Gastrocnemius medialis (tissue), 4 donors: ENCODE data around the gene AGPAT3. TPM values are rescaled to one million over a fixed set of nuclear protein-coding genes. Genes with fewer than 3 reads are reported as not detected.

ENCODE experiments used
- ATAC-seq, 2 donors: fragments of 150-250 bp; one replicate each; pipeline ENCODE4 v1.9.1; 2016
- DNase-seq, 2 donors: peaks; one replicate each; pipeline ENCODE4 v3.0.0-alpha.2; 2019
- H3K27ac ChIP-seq, 4 donors: fragments of 200-600 bp; sonication (generic); 1 replicate in 1 of 4; 2 replicates in 3 of 4; pipeline ENCODE4 v1.5.1; 2016 to 2018; ENCODE audit warnings: mild to moderate bottlenecking in 2 of 4, moderate library complexity in 1 of 4
- H3K27me3 ChIP-seq, 3 donors: fragments of 200-600 bp; sonication (generic) in 2 of 3; 1 replicate in 1 of 3; 2 replicates in 2 of 3; pipeline versions ENCODE4 v1.5.1 to v1.6.0; 2016 to 2019; ENCODE audit warnings: mild to moderate bottlenecking in 1 of 3, moderate library complexity in 1 of 3
- H3K36me3 ChIP-seq, 2 donors: fragments of 200-600 bp; sonication (generic) in 1 of 2; one replicate each; pipeline ENCODE4 v1.5.1; 2017 to 2018
- H3K4me1 ChIP-seq, 2 donors: fragments of 200-600 bp; sonication (generic) in 1 of 2; one replicate each; pipeline ENCODE4 v1.5.1; 2016 to 2017; ENCODE audit warnings: mild to moderate bottlenecking in 2 of 2
- H3K4me3 ChIP-seq, 4 donors: fragments of 200-600 bp; sonication (generic) in 3 of 4; 1 replicate in 1 of 4; 2 replicates in 3 of 4; pipeline ENCODE4 v1.5.1; 2016 to 2019; ENCODE audit warnings: mild to moderate bottlenecking in 2 of 4
- H3K9me3 ChIP-seq, 3 donors: fragments of 200-600 bp; sonication (generic) in 2 of 3; 1 replicate in 1 of 3; 2 replicates in 2 of 3; pipeline ENCODE4 v1.5.1; 2016 to 2019
- CTCF ChIP-seq, 5 experiments: fragments of 450-650 bp in 3 of 5; fragments of 200-600 bp in 2 of 5; sonication (generic) in 2 of 5; IDR thresholded peaks in 4 of 5; conservative IDR thresholded peaks in 1 of 5; 1 replicate in 4 of 5; 2 replicates in 1 of 5; pipeline ENCODE4 v1.5.1; 2016 to 2019; ENCODE audit warnings: antibody characterized with exemption in 5 of 5, mild to moderate bottlenecking in 3 of 5, moderate library complexity in 3 of 5
- POLR2A ChIP-seq, 2 donors: fragments of 450-650 bp; IDR thresholded peaks; one replicate each; pipeline ENCODE4 v1.6.1; 2017; ENCODE audit warnings: antibody characterized with exemption in 2 of 2, mild to moderate bottlenecking in 2 of 2, moderate library complexity in 2 of 2
- in situ Hi-C, 4 donors: fragments of 200-750 bp; cut with MboI; loops; one replicate each; pipeline versions ENCODE4 v1.15.0 to v1.8.0; 2017; ENCODE audit warnings: low sequenced_read_pairs in 4 of 4
- intact Hi-C: fragments of 100-400 bp; cut with DNase I; formaldehyde crosslinking; loops from one replicate; pipeline ENCODE4 v1.15.1; 2023; ENCODE audit warnings: low total_unique reads
- total RNA-seq, 4 donors: library from RNA; depleted of rRNA; stranded (reverse); fragments of >200 nt; gene quantifications; one replicate each; pipeline versions ENCODE4 v1.1.0 to v1.2.3, GENCODE V29; 2016

The AGPAT3 gene
- total RNA-seq, 4 donors from 2014 or later = 44.2 to 102 (median 59.3) TPM

- intact Hi-C loops (loop anchor here (5.0 kb wide), 1 partner anchor 125 kb away; no protein-coding TSS in a partner anchor), in situ Hi-C loops (no loop called here)
- Histone ChIP-seq H3K9me3 (no peaks in the 10 kb centered on the region), H3K4me3 (no peak overlapping the region), H3K27me3 (no peaks in the 10 kb centered on the region), H3K4me1 (peaks cover 33 to 46% of the 10 kb centered on the region in 2 donors), H3K27ac (peak overlapping the region; percentile 80 to 93 (median 90)), H3K36me3 (no peaks in the 10 kb centered on the region)
- no peak for DNase-seq
- TF ChIP-seq CTCF (IDR thresholded peaks at IDR 0.05 in 4 of 5, conservative IDR thresholded peaks at IDR 0.05 in 1 of 5) (no peak), POLR2A (IDR thresholded peaks at IDR 0.05) (no peak)
- ATAC-seq = no peak
Observed at GRCh38 chr21:43951911-43952703, 87.1 kb downstream of the AGPAT3 start.

GRCh38 chr21:43953021-43953420, 88.0 kb downstream of the AGPAT3 start:
- in situ Hi-C loops = no loop called here
- ATAC-seq = peak; percentile 93 to 96

GRCh38 chr21:43954042-43954441, 89.0 kb downstream of the AGPAT3 start:
- ATAC-seq = no peak
- Histone ChIP-seq H3K36me3 (no peaks in the 10 kb centered on the region), H3K4me1 (peaks cover 39 to 46% of the 10 kb centered on the region in 2 donors), H3K27me3 (no peaks in the 10 kb centered on the region), H3K4me3 (no peak overlapping the region), H3K9me3 (no peaks in the 10 kb centered on the region), H3K27ac (peak overlapping the region; percentile 80 to 93 (median 90))
- intact Hi-C loops (loop anchor here (5.0 kb wide), 1 partner anchor 127 kb away; no protein-coding TSS in a partner anchor), in situ Hi-C loops (no loop called here)
- TF ChIP-seq CTCF (IDR thresholded peaks at IDR 0.05 in 4 of 5, conservative IDR thresholded peaks at IDR 0.05 in 1 of 5) (no peak), POLR2A (IDR thresholded peaks at IDR 0.05) (no peak)
- DNase-seq = no peak

More at GRCh38 chr21:43953021-43953420, 88.0 kb downstream of the AGPAT3 start:
- H3K4me1 ChIP-seq = peaks cover 39 to 46% of the 10 kb centered on the region in 2 donors
- intact Hi-C loops = loop anchor here (1.0 to 5.0 kb wide), 2 partner anchors 24 to 126 kb away; no protein-coding TSS in a partner anchor
- TF ChIP-seq CTCF (IDR thresholded peaks at IDR 0.05 in 4 of 5, conservative IDR thresholded peaks at IDR 0.05 in 1 of 5) (no peak), POLR2A (IDR thresholded peaks at IDR 0.05) (no peak)
- H3K27me3 ChIP-seq = no peaks in the 10 kb centered on the region
- DNase-seq = peak; percentile 77 to 91
- peak overlapping the region; percentile 80 to 93 (median 90) for H3K27ac ChIP-seq
- H3K4me3 ChIP-seq = no peak overlapping the region
- H3K36me3 ChIP-seq = no peaks in the 10 kb centered on the region
- no peaks in the 10 kb centered on the region for H3K9me3 ChIP-seq

- DNase-seq = no peak
- H3K36me3 ChIP-seq = peaks cover 0 to under 1% of the 10 kb centered on the region in 2 donors
- H3K9me3 ChIP-seq = no peaks in the 10 kb centered on the region
- H3K4me1 ChIP-seq = peaks cover 39 to 46% of the 10 kb centered on the region in 2 donors
- no peak for ATAC-seq
- TF ChIP-seq POLR2A (IDR thresholded peaks at IDR 0.05) = no peak
- no peak overlapping the region for H3K4me3 ChIP-seq
- in situ Hi-C loops = no loop called here
- H3K27ac ChIP-seq = peak overlapping the region; percentile 80 to 93 (median 90)
- intact Hi-C loops = loop anchor here (5.0 kb wide), 1 partner anchor 128 kb away; no protein-coding TSS in a partner anchor
- H3K27me3 ChIP-seq = no peaks in the 10 kb centered on the region
Observed at GRCh38 chr21:43954896-43955295, 89.9 kb downstream of the AGPAT3 start.

- DNase-seq (no peak), ATAC-seq (no peak)
- in situ Hi-C loops = no loop called here
- Histone ChIP-seq H3K27me3 (no peaks in the 10 kb centered on the region), H3K36me3 (peaks cover 0 to 12% of the 10 kb centered on the region in 2 donors), H3K4me1 (peaks cover 39 to 46% of the 10 kb centered on the region in 2 donors), H3K9me3 (no peaks in the 10 kb centered on the region), H3K4me3 (no peak overlapping the region), H3K27ac (peak overlapping the region; percentile 17 to 93 (median 90))
- TF ChIP-seq POLR2A (IDR thresholded peaks at IDR 0.05) (no peak), CTCF (IDR thresholded peaks at IDR 0.05 in 4 of 5, conservative IDR thresholded peaks at IDR 0.05 in 1 of 5) (no peak)
- intact Hi-C loops = no loop called here
Observed at GRCh38 chr21:43956019-43956669, 91.1 kb downstream of the AGPAT3 start.
